Measurements from ENCODE around the gene CLDN6. TPM values are rescaled to one million over a fixed set of nuclear protein-coding genes. Genes with fewer than 3 reads are reported as not detected.
A peak's percentile ranks its signal among the peaks of the same experiment; 100 is the strongest.

CLDN6 gene
- total and polyA plus RNA-seq, 8 donors, result not detected

DNA sequence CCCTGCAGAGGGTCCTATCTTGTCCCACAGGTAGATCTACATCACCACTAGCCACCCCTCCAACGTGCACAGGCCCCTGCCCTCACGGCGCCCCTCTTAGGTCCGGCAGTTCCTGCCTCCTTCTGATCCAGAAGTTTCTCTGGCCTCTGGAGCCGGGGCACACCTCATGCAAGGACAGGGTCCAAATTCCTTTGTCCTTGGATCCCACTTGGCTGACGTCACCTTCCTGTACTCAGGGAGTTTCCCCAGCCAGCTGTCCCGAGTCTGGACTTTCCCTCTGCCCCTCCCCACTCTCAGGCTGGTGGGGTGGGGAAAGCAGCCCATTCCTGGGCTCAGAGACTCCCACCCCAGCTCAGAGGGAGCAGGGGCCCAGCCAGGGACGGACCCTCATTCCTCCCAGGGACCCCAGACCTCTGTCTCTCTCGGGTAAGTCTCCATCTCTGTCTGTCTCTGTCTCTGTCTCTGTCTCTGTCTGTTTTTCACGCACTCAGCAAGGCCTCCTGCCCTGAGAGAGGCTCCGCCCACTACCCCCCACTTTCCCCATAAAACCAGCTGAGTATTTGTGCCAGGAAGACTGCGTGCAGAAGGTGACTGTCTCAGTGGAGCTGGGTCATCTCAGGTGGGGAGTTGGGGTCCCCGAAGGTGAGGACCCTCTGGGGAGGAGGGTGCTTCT is 47.2 kb upstream of the CLDN6 start, which contains the start of gene IL32:
Gene IL32 (plus strand): TSS at position 572 of the 673 bp plus-strand sequence. CDS start 172 bp downstream, outside the sequence.
- no peak for TF ChIP-seq POLR2A (IDR thresholded peaks at IDR 0.05)
- TF ChIP-seq POLR2AphosphoS5 (IDR thresholded peaks at IDR 0.05), result peak in 2 of 3 donors; percentile 23
- DNase-seq, result peak; percentile 68 to 94
- Histone ChIP-seq H3K36me3 (peaks cover 0 to 10% (median 2%) of the 10 kb centered on the region in 4 donors), H3K9me3 (no peaks in the 10 kb centered on the region), H3K27ac (peak within 1 kb of the TSS; percentile 22 to 76 (median 73)), H3K4me3 (peak within 1 kb of the TSS; percentile 18 to 50 (median 39)), H3K27me3 (no peaks in the 10 kb centered on the region), H3K4me1 (peaks cover 6 to 38% (median 17%) of the 10 kb centered on the region in 4 donors)
- 23 to 39% (median 37%) methylated on average over 13 of the region's 13 CpGs for WGBS, 5 donors
- intact Hi-C loops (cut with DNase I; ENCODE audit: low total_unique reads), result no loop called here

DNA sequence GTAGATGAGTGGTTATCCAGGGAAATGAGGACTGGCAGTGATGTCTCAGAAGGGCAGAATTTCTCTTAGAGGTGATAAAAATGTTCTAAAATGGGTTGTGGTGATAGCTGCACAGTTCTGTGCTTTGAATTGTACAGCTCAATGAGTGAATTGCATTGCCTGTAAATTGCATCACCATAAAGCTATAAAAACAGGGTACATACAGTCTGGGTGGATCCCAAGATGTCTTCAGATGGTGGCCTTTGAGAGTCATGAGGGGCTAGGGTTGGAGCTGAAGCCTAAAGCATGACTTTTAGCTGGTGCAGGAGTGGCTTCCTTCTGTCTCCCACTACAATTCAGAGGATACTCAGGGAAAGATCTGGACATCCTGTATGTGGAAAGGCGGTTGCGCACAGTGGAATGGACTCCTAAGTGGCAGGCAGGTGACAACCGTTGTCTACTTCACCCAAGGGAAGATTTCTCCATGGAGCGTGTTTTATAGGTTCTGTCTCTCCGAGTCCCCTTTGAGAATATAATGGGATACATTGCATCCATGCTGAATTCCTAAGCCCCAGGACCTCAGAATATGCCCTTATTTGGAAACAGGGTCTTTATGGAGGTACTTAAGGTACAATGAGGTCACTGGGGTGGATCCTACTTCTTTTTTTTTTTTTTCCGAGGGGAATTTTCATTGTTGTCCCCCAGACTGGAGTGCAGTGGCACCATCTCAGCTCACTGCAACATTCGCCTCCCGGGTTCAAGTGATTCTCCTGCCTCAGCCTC is 45.8 kb upstream of the CLDN6 start:
- intact Hi-C loops (cut with DNase I; ENCODE audit: low total_unique reads), result no loop called here
- Histone ChIP-seq H3K4me3 (no peak overlapping the region), H3K9me3 (no peaks in the 10 kb centered on the region), H3K27me3 (no peaks in the 10 kb centered on the region), H3K27ac (peak overlapping the region in 1 of 5 donors; percentile 76), H3K36me3 (peaks cover 0 to 4% (median 0%) of the 10 kb centered on the region in 4 donors), H3K4me1 (peaks cover 16 to 50% (median 27%) of the 10 kb centered on the region in 4 donors)
- no peak for TF ChIP-seq EP300 (IDR thresholded peaks at IDR 0.05)
- no peak for TF ChIP-seq CTCF (IDR thresholded peaks at IDR 0.05)
- TF ChIP-seq POLR2A (IDR thresholded peaks at IDR 0.05), result no peak
- no peak for TF ChIP-seq POLR2AphosphoS5 (IDR thresholded peaks at IDR 0.05)
- 92 to 96% (median 93%) methylated on average over 8 of the region's 8 CpGs for WGBS, 5 donors
- no peak for DNase-seq

DNA sequence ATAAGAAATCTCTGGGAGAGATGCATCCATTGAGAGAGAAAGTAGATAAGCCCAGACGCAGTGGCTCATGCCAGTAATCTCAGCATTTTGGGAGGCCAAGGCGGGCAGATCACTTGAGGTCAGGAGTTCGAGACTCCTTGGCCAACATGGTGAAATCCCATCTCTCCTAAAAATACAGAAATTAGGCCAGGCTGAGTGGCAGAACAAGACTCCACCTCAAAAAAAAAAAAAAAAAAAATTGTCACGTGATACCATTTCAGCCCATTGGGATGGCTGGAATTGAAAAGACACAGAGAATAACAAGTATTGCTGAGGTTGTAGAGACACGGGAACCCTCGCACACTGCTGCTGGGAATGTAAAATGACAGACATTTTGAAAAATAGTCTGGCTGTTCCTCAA is 44.6 kb upstream of the CLDN6 start:
- Histone ChIP-seq H3K4me3 (no peak overlapping the region), H3K4me1 (peaks cover 28 to 51% (median 33%) of the 10 kb centered on the region in 4 donors), H3K27me3 (peaks cover 0 to 8% (median 0%) of the 10 kb centered on the region in 3 donors), H3K36me3 (no peaks in the 10 kb centered on the region), H3K9me3 (no peaks in the 10 kb centered on the region), H3K27ac (no peak overlapping the region)
- DNase-seq, result no peak
- TF ChIP-seq CTCF (IDR thresholded peaks at IDR 0.05) (no peak), POLR2AphosphoS5 (IDR thresholded peaks at IDR 0.05) (no peak), EP300 (IDR thresholded peaks at IDR 0.05) (no peak), POLR2A (IDR thresholded peaks at IDR 0.05) (no peak)
- WGBS, 5 donors, result 82 to 92% (median 90%) methylated on average over 6 of the region's 6 CpGs
- intact Hi-C loops (cut with DNase I; ENCODE audit: low total_unique reads), result no loop called here

GRCh38 chr16:3060339-3061127 is 42.5 kb upstream of the CLDN6 start:
- peaks cover 25 to 53% (median 31%) of the 10 kb centered on the region in 4 donors for H3K4me1 ChIP-seq
- peaks cover 0 to 8% (median 0%) of the 10 kb centered on the region in 3 donors for H3K27me3 ChIP-seq
- no peak for DNase-seq
- no peaks in the 10 kb centered on the region for H3K9me3 ChIP-seq
- WGBS, 5 donors, result 78 to 86% (median 79%) methylated on average over 14 of the region's 14 CpGs
- no peak for TF ChIP-seq POLR2A (IDR thresholded peaks at IDR 0.05)
- TF ChIP-seq EP300 (IDR thresholded peaks at IDR 0.05), result no peak
- no peak for TF ChIP-seq CTCF (IDR thresholded peaks at IDR 0.05)
- no peak for TF ChIP-seq POLR2AphosphoS5 (IDR thresholded peaks at IDR 0.05)
- no peak overlapping the region for H3K4me3 ChIP-seq
- peak overlapping the region; percentile 8 to 88 (median 85) for H3K27ac ChIP-seq
- intact Hi-C loops (cut with DNase I; ENCODE audit: low total_unique reads), result no loop called here
- H3K36me3 ChIP-seq, result peaks cover 0 to 5% (median 0%) of the 10 kb centered on the region in 4 donors

Data from stomach (tissue), 9 donors.